Breast epithelium (tissue), 4 donors: ENCODE measurements around the gene LYAR. TPM values are rescaled to one million over a fixed set of nuclear protein-coding genes. Genes with fewer than 3 reads are reported as not detected.

Experiments
- DNase-seq, 2 donors: peaks; one replicate each; pipeline ENCODE4 v3.0.0-alpha.2; 2019; ENCODE audit warnings: low spot score in 2 of 2
- H3K27ac ChIP-seq, 2 donors: fragments of 200-600 bp; sonication (generic) in 1 of 2; one replicate each; pipeline ENCODE4 v1.5.1; 2016 to 2019; ENCODE audit warnings: mild to moderate bottlenecking in 1 of 2
- H3K27me3 ChIP-seq, 2 donors: fragments of 200-600 bp; sonication (generic) in 1 of 2; one replicate each; pipeline versions ENCODE4 v1.5.1 to v1.6.0; 2017 to 2019; ENCODE audit warnings: control low read depth in 1 of 2, mild to moderate bottlenecking in 1 of 2
- H3K36me3 ChIP-seq: fragments of 200-600 bp; one replicate; pipeline ENCODE4 v1.5.1; 2019
- H3K4me1 ChIP-seq, 2 donors: fragments of 200-600 bp; sonication (generic); one replicate each; pipeline ENCODE4 v1.5.1; 2016 to 2019; ENCODE audit warnings: control low read depth in 1 of 2
- H3K4me3 ChIP-seq, 3 donors: fragments of 200-600 bp; sonication (generic); 1 replicate in 2 of 3; 2 replicates in 1 of 3; pipeline ENCODE4 v1.5.1; 2016 to 2019; ENCODE audit warnings: mild to moderate bottlenecking in 3 of 3, moderate library complexity in 2 of 3
- H3K9me3 ChIP-seq, 2 donors: fragments of 200-600 bp; sonication (generic) in 1 of 2; one replicate each; pipeline ENCODE4 v1.5.1; 2016 to 2019; ENCODE audit warnings: control low read depth in 1 of 2
- POLR2A ChIP-seq: fragments of 450-650 bp; IDR thresholded peaks from one replicate; pipeline ENCODE4 v1.6.1; 2016; ENCODE audit warnings: antibody characterized with exemption, mild to moderate bottlenecking, moderate library complexity
- POLR2AphosphoS5 ChIP-seq, 3 donors: sonication (generic); formaldehyde crosslinking; IDR thresholded peaks; one replicate each; pipeline ENCODE4 v1.6.1; 2017; ENCODE audit warnings: antibody characterized with exemption in 3 of 3
- intact Hi-C: fragments of 100-400 bp; cut with DNase I; formaldehyde crosslinking; loops from one replicate; pipeline ENCODE4 v1.15.1; 2023; ENCODE audit warnings: low total_unique reads
- total RNA-seq, 3 donors: library from RNA; depleted of rRNA; stranded (reverse); fragments of >200 nt; gene quantifications; one replicate each; pipeline ENCODE4 v1.1.0, GENCODE V29; 2016
- TF ChIP-seq, protein P1 (sequence below), 3 donors: fragments of 450-650 bp; IDR thresholded peaks; one replicate each; pipeline ENCODE4 v1.5.1; 2016 to 2017; ENCODE audit warnings: antibody characterized with exemption in 3 of 3, mild to moderate bottlenecking in 3 of 3, moderate library complexity in 3 of 3

Gene LYAR
- total RNA-seq, 3 donors from 2014 or later = 11.9 to 17.3 (median 15.1) TPM

DNA sequence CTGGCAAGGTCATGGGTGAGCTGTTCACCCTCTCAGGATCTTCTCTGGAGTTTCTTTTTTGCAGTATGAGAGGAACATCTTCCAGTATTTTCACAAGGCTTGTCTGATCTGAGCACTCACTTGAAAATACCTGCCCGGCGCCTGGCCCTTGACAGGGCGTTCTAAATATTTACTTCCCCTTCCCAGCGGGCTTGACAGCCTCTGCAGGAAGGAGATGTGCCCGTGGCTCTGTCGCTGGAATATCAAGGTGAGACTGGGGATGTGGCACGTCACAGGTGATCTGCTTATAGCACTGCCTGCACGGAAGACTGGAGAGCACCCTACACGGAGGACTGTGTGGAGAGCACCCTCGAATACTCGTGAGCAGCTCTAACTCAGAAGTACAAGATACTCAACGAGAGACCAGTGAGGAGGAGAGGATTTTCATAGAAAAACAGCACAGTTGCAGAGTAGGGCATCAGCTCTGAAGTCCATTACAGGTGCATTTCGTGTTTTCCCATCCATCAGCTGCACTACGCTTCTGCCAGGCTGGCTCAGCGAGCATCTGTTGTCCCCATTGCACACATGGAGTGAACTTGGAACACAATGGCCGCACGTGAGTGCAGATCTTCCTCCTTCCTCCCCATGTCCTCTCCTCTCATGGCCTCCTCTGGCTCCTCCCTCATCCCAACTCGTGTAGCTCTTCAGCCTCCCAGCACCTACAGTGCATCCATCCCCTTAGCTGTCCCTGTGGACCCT lies 32.2 kb upstream of the LYAR start:
- intact Hi-C loops = no loop called here
- Histone ChIP-seq H3K27me3 (no peaks in the 10 kb centered on the region), H3K27ac (no peak overlapping the region), H3K4me3 (no peak overlapping the region), H3K4me1 (no peaks in the 10 kb centered on the region), H3K36me3 (no peaks in the 10 kb centered on the region), H3K9me3 (no peaks in the 10 kb centered on the region)
- no peak for TF ChIP-seq POLR2A
- TF ChIP-seq POLR2AphosphoS5 (IDR thresholded peaks at IDR 0.05) = no peak
- TF ChIP-seq, protein P1, sequence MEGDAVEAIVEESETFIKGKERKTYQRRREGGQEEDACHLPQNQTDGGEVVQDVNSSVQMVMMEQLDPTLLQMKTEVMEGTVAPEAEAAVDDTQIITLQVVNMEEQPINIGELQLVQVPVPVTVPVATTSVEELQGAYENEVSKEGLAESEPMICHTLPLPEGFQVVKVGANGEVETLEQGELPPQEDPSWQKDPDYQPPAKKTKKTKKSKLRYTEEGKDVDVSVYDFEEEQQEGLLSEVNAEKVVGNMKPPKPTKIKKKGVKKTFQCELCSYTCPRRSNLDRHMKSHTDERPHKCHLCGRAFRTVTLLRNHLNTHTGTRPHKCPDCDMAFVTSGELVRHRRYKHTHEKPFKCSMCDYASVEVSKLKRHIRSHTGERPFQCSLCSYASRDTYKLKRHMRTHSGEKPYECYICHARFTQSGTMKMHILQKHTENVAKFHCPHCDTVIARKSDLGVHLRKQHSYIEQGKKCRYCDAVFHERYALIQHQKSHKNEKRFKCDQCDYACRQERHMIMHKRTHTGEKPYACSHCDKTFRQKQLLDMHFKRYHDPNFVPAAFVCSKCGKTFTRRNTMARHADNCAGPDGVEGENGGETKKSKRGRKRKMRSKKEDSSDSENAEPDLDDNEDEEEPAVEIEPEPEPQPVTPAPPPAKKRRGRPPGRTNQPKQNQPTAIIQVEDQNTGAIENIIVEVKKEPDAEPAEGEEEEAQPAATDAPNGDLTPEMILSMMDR (IDR thresholded peaks at IDR 0.05) = no peak
- DNase-seq = no peak

DNA sequence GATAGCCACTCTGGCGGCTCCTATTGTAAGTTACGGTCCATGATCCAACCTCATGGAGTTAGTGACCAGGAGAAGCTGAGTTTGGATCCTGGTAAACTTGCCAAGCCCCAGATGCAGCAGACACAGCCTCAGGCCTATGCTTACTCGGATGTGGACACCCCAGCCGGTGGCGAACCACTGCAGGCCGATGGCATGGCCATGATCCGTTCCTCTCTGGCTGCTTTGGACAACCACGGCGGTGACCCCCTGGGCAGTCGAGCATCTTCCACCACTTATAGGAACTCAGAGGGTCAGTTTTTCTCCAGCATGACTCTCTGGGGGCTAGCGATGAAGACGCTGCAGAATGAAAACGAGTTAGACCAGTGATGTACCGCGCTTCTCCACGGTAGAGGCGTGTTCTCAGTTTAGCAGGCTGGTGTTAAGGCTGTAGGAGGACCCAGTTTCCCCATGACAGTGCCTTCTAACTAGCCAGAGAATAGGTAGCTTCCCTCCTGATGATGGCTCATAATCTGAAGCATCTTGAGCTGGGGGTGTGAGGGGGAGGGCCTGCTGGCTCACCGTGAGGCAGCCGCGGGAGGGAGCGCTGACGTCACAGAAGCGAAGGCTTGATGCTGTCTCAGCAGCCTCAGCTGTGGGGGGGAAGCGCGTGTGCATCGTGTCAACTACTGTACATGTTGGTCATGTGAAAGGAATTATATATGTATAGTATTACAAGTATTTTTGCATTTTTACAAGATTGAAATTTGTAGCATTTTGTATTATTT lies 31.2 kb upstream of the LYAR start:
- Histone ChIP-seq H3K36me3 (no peaks in the 10 kb centered on the region), H3K4me1 (no peaks in the 10 kb centered on the region), H3K9me3 (no peaks in the 10 kb centered on the region), H3K4me3 (no peak overlapping the region), H3K27me3 (no peaks in the 10 kb centered on the region), H3K27ac (no peak overlapping the region)
- DNase-seq = no peak
- TF ChIP-seq POLR2AphosphoS5 (IDR thresholded peaks at IDR 0.05) (no peak), POLR2A (no peak)
- TF ChIP-seq, protein P1 (IDR thresholded peaks at IDR 0.05) = no peak
- intact Hi-C loops = no loop called here

DNA sequence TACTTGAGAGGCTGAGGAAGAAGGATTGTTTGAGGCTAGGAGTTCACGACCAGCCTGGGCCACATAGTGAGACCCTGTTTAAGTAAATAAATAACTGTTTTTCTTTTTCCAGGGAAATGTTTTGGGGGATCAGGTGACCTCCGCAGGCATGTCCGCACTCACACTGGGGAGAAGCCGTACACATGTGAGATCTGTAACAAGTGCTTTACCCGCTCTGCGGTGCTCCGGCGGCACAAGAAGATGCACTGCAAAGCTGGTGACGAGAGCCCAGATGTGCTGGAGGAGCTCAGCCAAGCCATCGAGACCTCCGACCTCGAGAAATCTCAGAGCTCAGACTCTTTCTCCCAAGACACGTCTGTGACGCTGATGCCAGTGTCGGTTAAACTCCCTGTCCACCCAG lies 30.6 kb upstream of the LYAR start:
- Histone ChIP-seq H3K36me3 (no peaks in the 10 kb centered on the region), H3K9me3 (no peaks in the 10 kb centered on the region), H3K4me3 (no peak overlapping the region), H3K27me3 (no peaks in the 10 kb centered on the region), H3K27ac (no peak overlapping the region), H3K4me1 (no peaks in the 10 kb centered on the region)
- DNase-seq = no peak
- TF ChIP-seq, protein P1 (IDR thresholded peaks at IDR 0.05) = no peak
- TF ChIP-seq POLR2A = no peak
- TF ChIP-seq POLR2AphosphoS5 (IDR thresholded peaks at IDR 0.05) = no peak
- intact Hi-C loops = no loop called here

DNA sequence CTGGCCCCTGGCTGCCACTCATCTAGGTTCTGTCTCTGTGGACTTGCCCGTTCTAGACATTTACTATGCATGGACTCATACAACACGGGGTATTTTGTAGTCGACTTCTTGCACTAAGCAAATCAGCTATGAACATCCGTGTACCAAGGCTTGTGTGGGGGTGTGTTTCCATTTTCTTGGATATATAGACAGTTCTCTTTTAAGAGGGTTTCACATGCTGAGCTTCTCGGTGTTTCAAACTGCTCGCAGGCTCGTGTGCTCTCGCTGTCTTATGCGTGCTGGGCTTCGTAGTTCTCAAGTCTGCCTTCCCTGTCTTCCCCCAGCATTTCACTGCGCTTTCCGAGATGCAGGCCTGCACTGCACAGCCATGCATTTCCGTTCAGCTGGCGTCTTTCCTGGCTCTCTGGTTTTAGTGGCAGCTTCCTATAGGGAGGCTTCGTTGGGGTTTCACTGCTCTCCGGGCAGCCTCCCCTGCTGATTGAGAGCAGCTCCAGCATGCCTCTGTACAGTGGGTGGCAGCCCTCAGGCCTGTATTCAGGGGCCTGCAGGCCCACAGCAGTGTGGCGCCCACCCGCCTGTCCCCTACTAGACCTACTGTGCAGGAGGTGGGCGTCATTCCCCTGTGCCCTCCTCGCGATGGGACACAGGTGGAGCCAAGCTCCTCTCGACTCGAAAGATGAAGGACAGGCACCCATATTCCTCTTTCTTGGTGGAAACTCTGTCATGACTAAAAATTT lies 27.7 kb upstream of the LYAR start:
- DNase-seq = no peak
- no peaks in the 10 kb centered on the region for H3K9me3 ChIP-seq
- H3K4me3 ChIP-seq = no peak overlapping the region
- intact Hi-C loops = no loop called here
- no peak overlapping the region for H3K27ac ChIP-seq
- H3K36me3 ChIP-seq = no peaks in the 10 kb centered on the region
- H3K4me1 ChIP-seq = no peaks in the 10 kb centered on the region
- no peaks in the 10 kb centered on the region for H3K27me3 ChIP-seq
- TF ChIP-seq POLR2AphosphoS5 (IDR thresholded peaks at IDR 0.05) = no peak
- TF ChIP-seq, protein P1 (IDR thresholded peaks at IDR 0.05) = no peak
- no peak for TF ChIP-seq POLR2A

DNA sequence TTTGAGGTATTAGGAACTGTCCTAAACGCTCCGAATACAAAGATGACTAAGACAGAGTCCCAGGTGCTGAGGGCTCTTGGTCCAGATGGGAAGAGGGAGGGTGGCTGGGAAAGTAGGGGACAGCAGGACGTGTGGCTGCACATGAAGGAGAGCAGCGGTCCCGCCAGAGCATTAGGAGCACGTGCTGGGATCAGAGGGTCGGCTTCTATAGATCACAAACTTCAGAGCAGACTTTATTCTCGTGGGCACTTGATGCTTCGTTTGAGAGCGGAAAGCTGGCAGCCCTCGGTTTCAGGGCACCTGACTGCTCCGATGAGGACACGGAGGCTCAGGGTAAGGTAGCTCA lies 26.2 kb upstream of the LYAR start:
- no peak overlapping the region for H3K4me3 ChIP-seq
- no peaks in the 10 kb centered on the region for H3K9me3 ChIP-seq
- DNase-seq = no peak
- TF ChIP-seq POLR2A (no peak), POLR2AphosphoS5 (IDR thresholded peaks at IDR 0.05) (no peak)
- no peaks in the 10 kb centered on the region for H3K36me3 ChIP-seq
- no peaks in the 10 kb centered on the region for H3K27me3 ChIP-seq
- intact Hi-C loops = no loop called here
- H3K4me1 ChIP-seq = no peaks in the 10 kb centered on the region
- H3K27ac ChIP-seq = no peak overlapping the region
